Spinal cord (tissue), 10 donors: ENCODE data around the gene STXBP1. TPM values are rescaled to one million over a fixed set of nuclear protein-coding genes. Genes with fewer than 3 reads are reported as not detected.

Experiments
- DNase-seq, 6 donors: peaks; one replicate each; pipeline versions ENCODE4 v3.0.0 to v3.0.0-alpha.2; 2013 to 2015; ENCODE audit warnings: low spot score in 6 of 6, low read depth in 4 of 6
- H3K27ac ChIP-seq: one replicate; pipeline ENCODE4 v1.5.1; 2013; ENCODE audit warnings: low read depth, low read length, control low read depth
- H3K27me3 ChIP-seq: one replicate; pipeline ENCODE4 v1.6.1; 2013; ENCODE audit warnings: low read length; ENCODE audit not compliant: control insufficient read depth, insufficient read depth
- H3K36me3 ChIP-seq: one replicate; pipeline ENCODE4 v1.6.1; 2013; ENCODE audit warnings: low read length; ENCODE audit not compliant: control insufficient read depth, insufficient read depth
- H3K4me1 ChIP-seq: one replicate; pipeline ENCODE4 v1.6.1; 2013; ENCODE audit warnings: low read length; ENCODE audit not compliant: control insufficient read depth, insufficient read depth
- H3K4me3 ChIP-seq: one replicate; pipeline ENCODE4 v1.5.1; 2013; ENCODE audit warnings: low read depth, low read length, control low read depth
- H3K9me3 ChIP-seq: one replicate; pipeline ENCODE4 v1.6.1; 2013; ENCODE audit warnings: low read length; ENCODE audit not compliant: control insufficient read depth, insufficient read depth
- WGBS: methylation state at CpG from one replicate; pipeline ENCODE4 v1.1.5; 2013; ENCODE audit warnings: missing lambda C conversion rate; ENCODE audit not compliant: insufficient coverage; 5-methylcytosine and 5-hydroxymethylcytosine counted together
- polyA plus RNA-seq, 2 donors: library from polyadenylated mRNA; unstranded; fragments of 120-200 nt; gene quantifications; one replicate each; pipeline ENCODE4 v1.2.1, GENCODE V29; 2013; ENCODE audit not compliant: insufficient read length in 2 of 2
- total RNA-seq, 2 donors: library from RNA; depleted of rRNA in 1 of 2; stranded (reverse); fragments of 120-200 nt in 1 of 2; fragments of >200 nt in 1 of 2; gene quantifications; one replicate each; pipeline versions ENCODE4 v1.2.3 to v1.2.4, GENCODE V29; 2013 to 2014
- donor health status: healthy.

Gene STXBP1
- total and polyA plus RNA-seq, 4 donors, result 45.0 to 301 (median 190) TPM

DNA sequence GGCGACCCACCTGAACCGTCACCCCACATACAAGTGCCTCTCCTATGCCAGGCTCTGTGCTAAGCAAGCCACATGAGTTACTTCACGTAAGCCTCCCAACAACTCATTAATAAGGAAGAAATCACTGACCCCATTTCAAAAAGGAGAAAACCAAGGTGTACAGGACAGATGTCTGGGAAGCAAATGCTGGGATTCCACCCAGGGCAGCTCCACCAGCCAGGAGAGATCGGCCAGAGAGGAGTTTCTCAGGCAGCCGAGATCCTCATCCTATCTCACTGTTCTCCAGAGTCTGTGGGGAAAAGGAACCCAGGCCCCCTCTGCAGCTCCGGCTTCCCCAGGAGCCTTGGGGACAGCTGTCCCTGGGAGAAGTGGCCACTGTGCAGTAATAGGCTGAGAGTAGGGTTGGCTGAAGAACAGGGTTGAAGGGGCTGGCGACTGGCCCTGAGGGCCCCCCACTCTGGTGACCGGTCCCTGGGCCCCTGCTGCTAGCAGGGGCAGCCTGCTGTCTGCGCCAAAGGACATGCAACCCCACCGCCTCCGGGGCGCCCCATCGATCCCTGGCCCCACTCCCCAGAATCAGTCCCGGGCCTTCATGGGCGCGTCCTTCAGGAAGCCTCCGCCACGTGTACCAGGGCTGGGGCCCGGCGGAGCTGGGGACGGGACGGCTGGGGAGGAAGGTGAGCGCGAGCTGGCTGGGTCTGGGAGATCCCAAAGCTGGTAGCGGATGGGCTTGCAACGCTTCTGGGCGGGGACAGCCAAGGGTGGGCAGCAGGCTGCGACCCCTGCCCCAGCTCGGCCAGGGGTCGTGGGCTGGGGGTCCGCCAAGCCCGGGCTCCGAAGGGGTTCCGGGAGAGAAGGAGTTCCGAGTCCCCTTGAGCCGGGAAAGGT lies 44.1 kb upstream of the STXBP1 start:
- DNase-seq, result peak in 1 of 6 donors; percentile 47
- WGBS, result 6% methylated on average over 31 of the region's 36 CpGs
- H3K4me1 ChIP-seq, result peaks cover 38% of the 10 kb centered on the region

DNA sequence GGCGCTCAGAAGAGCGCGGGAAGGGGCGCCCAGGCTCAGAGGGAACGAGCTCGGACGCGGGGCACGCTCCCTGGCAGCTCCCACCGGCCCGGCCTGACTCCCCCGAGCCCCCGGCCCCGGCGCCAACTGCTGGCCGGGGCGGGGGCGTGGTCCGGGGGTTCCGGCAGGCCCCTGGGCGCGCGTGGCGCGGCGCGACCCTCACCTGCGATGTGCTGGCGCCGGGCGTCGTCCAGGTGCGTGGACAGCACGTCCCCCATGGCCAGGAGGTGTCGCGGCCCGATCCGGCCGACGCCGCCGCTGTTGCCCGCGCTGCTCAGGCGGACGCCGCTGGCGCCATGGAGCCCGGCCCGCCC lies 43.5 kb upstream of the STXBP1 start:
- WGBS, result under 1% methylated on average over 50 of the region's 50 CpGs
- DNase-seq, result no peak
- H3K27me3 ChIP-seq, result no peaks in the 10 kb centered on the region

More for the DNA sequence above, 44.1 kb upstream of the STXBP1 start:
- no peaks in the 10 kb centered on the region for H3K9me3 ChIP-seq
- H3K36me3 ChIP-seq, result peaks cover 11% of the 10 kb centered on the region
- peak overlapping the region; percentile 82 for H3K4me3 ChIP-seq
- H3K27ac ChIP-seq, result peak overlapping the region; percentile 57
- no peaks in the 10 kb centered on the region for H3K27me3 ChIP-seq

GRCh38 chr9:127568971-127569885 lies 42.8 kb upstream of the STXBP1 start:
- no peaks in the 10 kb centered on the region for H3K9me3 ChIP-seq
- H3K36me3 ChIP-seq, result peaks cover 5% of the 10 kb centered on the region
- peak overlapping the region; percentile 86 for H3K27ac ChIP-seq
- H3K4me1 ChIP-seq, result peaks cover 35% of the 10 kb centered on the region
- WGBS, result under 1% methylated on average over 40 of the region's 78 CpGs
- no peaks in the 10 kb centered on the region for H3K27me3 ChIP-seq
- DNase-seq, result peak in 4 of 6 donors; percentile 59 to 95 (median 78)
- H3K4me3 ChIP-seq, result peak overlapping the region; percentile 70

More for the DNA sequence above, 43.5 kb upstream of the STXBP1 start:
- Histone ChIP-seq H3K27ac (peak overlapping the region; percentile 57), H3K9me3 (no peaks in the 10 kb centered on the region), H3K4me3 (peak overlapping the region; percentile 82), H3K4me1 (peaks cover 32% of the 10 kb centered on the region), H3K36me3 (peaks cover 5% of the 10 kb centered on the region)

GRCh38 chr9:127569886-127570401 lies 42.1 kb upstream of the STXBP1 start:
- no peaks in the 10 kb centered on the region for H3K27me3 ChIP-seq
- H3K9me3 ChIP-seq, result no peaks in the 10 kb centered on the region
- peak overlapping the region; percentile 70 for H3K4me3 ChIP-seq
- H3K4me1 ChIP-seq, result peaks cover 42% of the 10 kb centered on the region
- DNase-seq, result peak in 1 of 6 donors; percentile 48
- H3K36me3 ChIP-seq, result peaks cover 5% of the 10 kb centered on the region
- WGBS, result 39% methylated on average over 3 of the region's 4 CpGs
- peak overlapping the region; percentile 86 for H3K27ac ChIP-seq

- Histone ChIP-seq H3K27ac (no peak overlapping the region), H3K27me3 (no peaks in the 10 kb centered on the region), H3K36me3 (peaks cover 5% of the 10 kb centered on the region), H3K4me3 (no peak overlapping the region), H3K4me1 (peaks cover 42% of the 10 kb centered on the region), H3K9me3 (no peaks in the 10 kb centered on the region)
- WGBS, result 82% methylated on average over 2 of the region's 3 CpGs
- peak in 1 of 6 donors; percentile 61 for DNase-seq
Observed at GRCh38 chr9:127570533-127571111, 41.5 kb upstream of the STXBP1 start.

DNA sequence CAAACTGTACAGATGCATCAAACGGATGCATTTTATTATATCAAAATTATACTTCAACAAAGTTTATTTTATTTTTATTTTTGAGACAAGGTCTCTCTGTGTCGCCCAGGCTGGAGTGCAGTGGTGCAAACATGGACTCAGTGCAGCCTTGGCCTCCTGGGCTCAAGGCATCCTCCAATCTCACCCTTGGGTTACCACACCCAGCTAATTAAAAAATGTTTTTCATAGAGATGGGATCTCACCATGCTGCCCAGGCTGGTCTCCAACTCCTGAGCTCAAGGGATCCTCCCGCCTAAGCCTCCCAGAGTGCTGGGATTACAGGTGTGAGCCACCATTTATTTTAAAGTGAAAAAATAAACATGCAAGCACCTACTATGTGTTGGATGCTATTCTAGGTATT lies 40.1 kb upstream of the STXBP1 start:
- Histone ChIP-seq H3K27me3 (no peaks in the 10 kb centered on the region), H3K36me3 (no peaks in the 10 kb centered on the region), H3K9me3 (no peaks in the 10 kb centered on the region), H3K4me1 (peaks cover 33% of the 10 kb centered on the region), H3K27ac (no peak overlapping the region), H3K4me3 (no peak overlapping the region)
- WGBS, result no CpG with 5 or more reads among the region's 3 CpGs
- DNase-seq, result no peak

GRCh38 chr9:127572961-127573721 lies 38.9 kb upstream of the STXBP1 start:
- Histone ChIP-seq H3K4me3 (no peak overlapping the region), H3K27ac (peak overlapping the region; percentile 10), H3K4me1 (peaks cover 22% of the 10 kb centered on the region), H3K27me3 (no peaks in the 10 kb centered on the region), H3K9me3 (no peaks in the 10 kb centered on the region), H3K36me3 (no peaks in the 10 kb centered on the region)
- 95% methylated on average over 4 of the region's 9 CpGs for WGBS
- DNase-seq, result no peak

- Histone ChIP-seq H3K4me3 (no peak overlapping the region), H3K27me3 (no peaks in the 10 kb centered on the region), H3K4me1 (peaks cover 26% of the 10 kb centered on the region), H3K9me3 (no peaks in the 10 kb centered on the region), H3K36me3 (no peaks in the 10 kb centered on the region), H3K27ac (peak overlapping the region; percentile 27)
- DNase-seq, result peak in 2 of 6 donors; percentile 34 to 61
- 63% methylated on average over 3 of the region's 10 CpGs for WGBS
Observed at GRCh38 chr9:127574072-127574993, 37.7 kb upstream of the STXBP1 start.
